C4-2B (cell line): ENCODE results near the gene IL23A.
A peak's percentile ranks its signal among the peaks of the same experiment; 100 is the strongest.
"Not testable (repeated sequence)": the region's sequence is repeated elsewhere in the genome, so short reads cannot be mapped to it uniquely, and the experiment has no call there.

Experiments used
- H3K27ac ChIP-seq: fragments of 450-650 bp; 2 replicates; pipeline ENCODE4 v1.5.1; 2017
- ZFX ChIP-seq: fragments of 450-650 bp; IDR thresholded peaks from 2 replicates; pipeline ENCODE4 v1.6.1; 2017
- TF ChIP-seq, protein P1 (sequence below): fragments of 450-650 bp; conservative IDR thresholded peaks from 2 replicates; pipeline ENCODE4 v1.5.1; 2017; ENCODE audit warnings: mild to moderate bottlenecking

Gene IL23A

DNA sequence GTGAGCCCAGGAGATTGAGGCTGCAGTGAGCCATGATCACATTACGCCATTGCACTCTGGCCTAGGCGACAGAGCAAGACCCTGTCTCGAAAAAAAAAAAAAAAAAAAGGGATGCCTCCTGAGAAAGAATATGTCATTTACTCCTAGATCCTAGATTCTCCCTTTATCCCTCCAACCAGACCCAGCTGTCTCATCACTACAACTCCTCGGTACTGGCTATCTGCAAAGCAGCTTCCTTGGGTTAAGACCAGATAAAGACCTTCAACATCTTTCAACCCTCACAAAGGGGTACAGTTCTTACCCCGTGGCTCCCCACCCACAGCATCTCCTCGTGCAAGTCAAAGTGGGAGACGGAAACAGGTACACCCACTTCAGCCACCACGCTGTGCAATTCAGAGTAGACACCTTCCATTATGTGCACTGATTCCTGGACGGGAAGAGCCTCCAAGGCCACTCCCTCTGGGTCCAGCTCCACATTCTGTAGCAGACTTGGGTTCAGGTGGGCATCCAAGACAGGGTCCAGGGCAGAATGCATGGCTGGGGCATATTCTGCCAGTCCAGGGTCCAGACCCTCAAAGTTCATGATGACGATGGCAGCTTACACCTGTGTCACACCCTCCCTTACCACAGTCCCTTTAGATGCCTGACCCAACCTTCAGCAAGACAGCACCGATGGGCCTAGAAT lies 6.0 kb upstream of the IL23A start:
- H3K27ac ChIP-seq: peak overlapping the region; percentile 92
- TF ChIP-seq, protein P1, sequence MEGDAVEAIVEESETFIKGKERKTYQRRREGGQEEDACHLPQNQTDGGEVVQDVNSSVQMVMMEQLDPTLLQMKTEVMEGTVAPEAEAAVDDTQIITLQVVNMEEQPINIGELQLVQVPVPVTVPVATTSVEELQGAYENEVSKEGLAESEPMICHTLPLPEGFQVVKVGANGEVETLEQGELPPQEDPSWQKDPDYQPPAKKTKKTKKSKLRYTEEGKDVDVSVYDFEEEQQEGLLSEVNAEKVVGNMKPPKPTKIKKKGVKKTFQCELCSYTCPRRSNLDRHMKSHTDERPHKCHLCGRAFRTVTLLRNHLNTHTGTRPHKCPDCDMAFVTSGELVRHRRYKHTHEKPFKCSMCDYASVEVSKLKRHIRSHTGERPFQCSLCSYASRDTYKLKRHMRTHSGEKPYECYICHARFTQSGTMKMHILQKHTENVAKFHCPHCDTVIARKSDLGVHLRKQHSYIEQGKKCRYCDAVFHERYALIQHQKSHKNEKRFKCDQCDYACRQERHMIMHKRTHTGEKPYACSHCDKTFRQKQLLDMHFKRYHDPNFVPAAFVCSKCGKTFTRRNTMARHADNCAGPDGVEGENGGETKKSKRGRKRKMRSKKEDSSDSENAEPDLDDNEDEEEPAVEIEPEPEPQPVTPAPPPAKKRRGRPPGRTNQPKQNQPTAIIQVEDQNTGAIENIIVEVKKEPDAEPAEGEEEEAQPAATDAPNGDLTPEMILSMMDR: no peak
- no peak for TF ChIP-seq ZFX

DNA sequence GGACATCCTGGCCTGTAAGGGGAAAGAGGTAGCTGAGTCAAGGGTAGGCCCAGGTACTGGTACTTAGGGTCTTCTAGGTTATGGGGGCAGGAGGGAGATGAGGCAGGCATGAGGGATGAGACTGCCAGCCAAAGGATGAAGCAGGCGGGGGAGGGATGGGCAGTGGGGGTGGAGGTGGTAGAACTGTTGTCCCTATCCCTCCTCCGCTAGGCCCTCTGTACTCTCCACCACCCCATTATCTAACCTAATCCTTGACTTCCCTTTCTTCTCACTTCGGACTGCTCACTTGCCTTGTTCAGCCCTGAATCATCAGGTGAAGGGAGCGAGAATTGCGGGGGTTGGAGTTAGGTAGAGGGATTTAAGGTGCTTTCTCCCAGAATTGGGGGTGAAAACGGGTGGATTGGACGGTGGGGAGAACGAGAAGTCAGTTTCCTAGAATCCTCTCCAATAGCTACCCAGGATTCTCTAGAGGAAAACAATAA lies 5.4 kb upstream of the IL23A start:
- TF ChIP-seq, protein P1: no peak
- TF ChIP-seq ZFX: no peak
- peak overlapping the region; percentile 92 for H3K27ac ChIP-seq

DNA sequence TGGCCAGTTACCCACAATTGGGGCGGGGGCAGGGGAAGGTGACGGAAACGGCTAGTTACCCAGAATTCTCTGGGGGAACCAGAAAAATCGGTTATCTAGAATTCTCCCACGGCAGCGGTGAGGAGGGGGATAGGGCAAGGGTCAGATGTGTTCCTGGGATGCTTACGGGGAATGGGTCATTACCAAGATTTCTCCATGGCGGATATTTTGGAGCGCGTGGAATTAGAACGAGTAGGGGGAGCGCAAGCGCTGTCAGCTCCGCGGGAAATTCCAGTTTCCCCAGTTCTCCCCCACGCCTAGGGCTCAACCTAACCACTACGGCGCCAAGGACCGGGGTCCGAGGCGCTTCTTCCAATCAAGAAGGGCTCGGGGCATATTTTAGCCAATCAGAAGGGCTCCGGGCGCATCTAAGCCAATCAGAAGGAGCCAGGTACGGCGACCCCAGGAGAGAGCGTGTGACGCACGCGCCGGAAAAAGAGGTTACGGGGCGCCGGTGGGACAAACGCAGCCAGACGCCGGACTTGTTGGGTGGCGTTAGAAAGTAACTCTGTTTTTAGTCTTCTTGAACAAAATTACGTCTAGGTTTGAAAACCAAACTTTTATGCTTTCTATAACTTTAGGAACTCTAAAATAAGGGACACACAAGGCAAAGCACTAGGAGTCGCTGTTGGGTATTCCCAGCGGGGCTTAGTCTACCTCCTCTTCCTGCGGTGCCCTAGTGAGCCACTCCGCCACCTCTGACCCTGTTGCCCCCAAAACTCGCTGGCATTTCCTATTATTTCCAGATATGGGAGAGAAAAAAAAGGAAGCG lies 4.8 kb upstream of the IL23A start, which contains the start of gene PAN2:
PAN2 (minus strand) TSS at position 322 of the 811 bp plus-strand sequence. CDS start 906 bp downstream, outside the sequence.
- H3K27ac ChIP-seq: peak within 1 kb of the TSS; percentile 92
- no peak for TF ChIP-seq ZFX
- TF ChIP-seq, protein P1: no peak; the same call in 1 of the 2 replicates

DNA sequence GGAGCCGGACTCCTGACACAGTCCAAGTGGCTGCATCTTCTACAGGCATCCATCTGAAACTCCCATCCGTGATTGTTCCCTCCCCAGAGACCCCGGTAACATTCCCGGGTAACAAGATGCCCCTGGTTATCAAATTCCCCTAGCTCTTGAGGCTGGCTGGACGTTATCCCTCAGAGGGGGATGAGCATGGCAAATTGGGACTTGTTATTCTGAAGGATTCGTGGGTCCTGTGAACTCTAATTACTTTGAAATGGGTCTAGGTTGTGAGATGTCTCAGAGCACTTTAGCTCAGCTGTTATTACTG lies 4.2 kb upstream of the IL23A start:
- TF ChIP-seq ZFX: no peak
- TF ChIP-seq, protein P1: no peak; the same call in 1 of the 2 replicates
- peak overlapping the region; percentile 92 for H3K27ac ChIP-seq

DNA sequence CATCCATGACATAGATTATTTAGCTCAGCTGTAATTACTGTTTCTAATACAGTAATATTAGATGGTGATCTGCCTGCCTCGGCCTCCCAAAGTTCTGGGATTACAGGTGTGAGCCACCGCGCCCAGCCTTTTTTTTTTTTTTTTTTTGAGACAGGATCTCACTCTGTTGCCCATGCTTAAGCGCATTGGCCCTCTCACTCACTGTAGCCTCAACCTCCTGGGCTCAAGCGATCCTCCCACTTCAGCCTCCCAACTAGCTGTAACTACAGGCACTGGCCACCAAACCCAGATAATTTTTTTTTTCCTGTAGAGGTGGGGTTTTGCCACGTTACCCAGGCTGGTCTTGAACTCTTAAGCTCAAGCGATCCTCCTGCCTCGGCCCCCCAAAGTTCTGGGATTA lies 3.2 kb upstream of the IL23A start:
- H3K27ac ChIP-seq: not testable (repeated sequence)

DNA sequence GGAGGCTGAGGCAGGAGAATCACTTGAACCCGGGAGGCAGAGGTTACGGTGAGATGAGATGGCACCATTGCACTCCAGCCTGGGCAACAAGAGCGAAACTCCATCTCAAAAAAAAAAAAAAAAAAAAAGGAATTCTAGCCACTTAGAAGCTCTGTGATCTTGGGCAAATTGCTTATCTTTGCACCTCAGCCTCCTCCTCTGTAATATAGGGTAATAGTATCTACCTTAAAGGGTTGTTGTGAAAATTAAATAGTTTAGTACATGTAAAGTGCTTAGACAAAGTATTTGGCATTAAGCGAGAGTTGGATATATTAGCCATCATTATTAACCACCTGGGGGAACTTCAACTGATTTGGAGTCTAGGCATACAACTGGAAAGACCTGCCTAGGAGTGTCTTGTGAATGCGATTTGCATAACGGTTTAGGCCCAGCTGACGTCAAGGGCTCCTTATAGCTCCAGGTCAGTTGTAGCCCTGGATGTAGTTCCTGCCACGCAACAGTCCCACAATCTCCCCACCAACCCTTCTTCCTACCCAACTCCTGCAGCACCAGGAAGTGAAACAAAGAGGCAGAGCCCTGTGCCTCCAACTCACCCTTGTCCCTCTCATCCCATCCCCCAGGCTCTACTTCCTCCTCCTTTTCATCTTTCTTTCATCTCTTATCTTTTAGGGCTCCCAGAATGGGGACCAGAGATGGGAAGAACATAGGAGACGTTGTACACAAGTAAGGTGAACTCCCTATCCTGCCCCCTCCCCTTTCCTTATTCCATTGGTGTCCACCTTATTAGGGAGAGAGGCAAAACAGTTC lies 2.1 kb upstream of the IL23A start:
- TF ChIP-seq, protein P1: no peak
- TF ChIP-seq ZFX: no peak
- H3K27ac ChIP-seq: no peak overlapping the region

DNA sequence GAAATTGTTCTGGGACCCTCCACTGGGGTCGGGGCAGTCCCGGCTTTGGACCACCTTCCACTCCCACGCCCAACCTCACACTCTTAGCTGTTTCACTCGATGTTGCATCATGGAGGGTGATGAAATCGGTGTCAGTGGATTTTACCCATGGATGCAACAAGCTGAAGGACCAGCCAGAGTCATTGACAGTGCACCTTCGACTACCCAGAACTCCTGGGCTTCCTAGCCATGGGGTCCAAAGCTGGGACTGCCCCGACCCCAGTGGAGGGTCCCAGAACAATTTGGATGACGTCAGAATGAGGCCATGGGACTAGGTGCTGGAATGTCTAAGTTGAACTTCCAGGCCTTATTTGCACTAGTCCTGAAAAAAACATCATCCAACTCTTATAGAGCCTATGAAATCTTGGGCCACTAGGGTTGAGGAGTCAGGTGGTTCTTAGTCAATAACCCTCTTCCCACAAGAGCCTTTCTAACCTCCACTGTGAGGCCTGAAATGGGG lies 882 bp upstream of the IL23A start:
- no peak for TF ChIP-seq ZFX
- TF ChIP-seq, protein P1: no peak
- no peak overlapping the region for H3K27ac ChIP-seq
